ENCODE data around the gene KRTAP1-4. TPM values are rescaled to one million over a fixed set of nuclear protein-coding genes. Genes with fewer than 3 reads are reported as not detected.
"Not testable (repeated sequence)": the region's sequence is repeated elsewhere in the genome, so short reads cannot be mapped to it uniquely, and the experiment has no call there.

KRTAP1-4 gene
- polyA plus RNA-seq, 2 donors: not detected

- Histone ChIP-seq H3K27me3 (ENCODE audit: control insufficient read depth in 1 of 2, insufficient read depth in 2 of 2, low read length in 2 of 2) (no peaks in the 10 kb centered on the region), H3K4me1 (ENCODE audit: control insufficient read depth in 2 of 2, insufficient read depth in 2 of 2, low read length in 1 of 2) (no peaks in the 10 kb centered on the region), H3K4me3 (ENCODE audit: low read depth in 1 of 2, low read length in 2 of 2) (no peak overlapping the region), H3K9me3 (ENCODE audit: control insufficient read depth in 2 of 2, insufficient read depth in 1 of 2, low read depth in 1 of 2, low read length in 1 of 2) (no peaks in the 10 kb centered on the region), H3K36me3 (ENCODE audit: control insufficient read depth in 2 of 2, insufficient read depth in 2 of 2, low read length in 1 of 2) (no peaks in the 10 kb centered on the region), H3K27ac (ENCODE audit: low read depth in 2 of 2, low read length in 1 of 2) (no peak overlapping the region)
- 32 to 35% methylated on average over 4 of the region's 4 CpGs for WGBS, 2 donors
These were observed 20.7 kb downstream of the KRTAP1-4 start for GRCh38 chr17:41009301-41009760.

- H3K4me3 ChIP-seq (ENCODE audit: low read depth in 1 of 2, low read length in 2 of 2): no peak within 1 kb of the TSS
- H3K27me3 ChIP-seq (ENCODE audit: control insufficient read depth in 1 of 2, insufficient read depth in 2 of 2, low read length in 2 of 2): no peaks in the 10 kb centered on the region
- WGBS, 2 donors: 72 to 85% methylated on average over 8 of the region's 8 CpGs
- H3K36me3 ChIP-seq (ENCODE audit: control insufficient read depth in 2 of 2, insufficient read depth in 2 of 2, low read length in 1 of 2): no peaks in the 10 kb centered on the region
- no peaks in the 10 kb centered on the region for H3K4me1 ChIP-seq (ENCODE audit: control insufficient read depth in 2 of 2, insufficient read depth in 2 of 2, low read length in 1 of 2)
- no peak within 1 kb of the TSS for H3K27ac ChIP-seq (ENCODE audit: low read depth in 2 of 2, low read length in 1 of 2)
- H3K9me3 ChIP-seq (ENCODE audit: control insufficient read depth in 2 of 2, insufficient read depth in 1 of 2, low read depth in 1 of 2, low read length in 1 of 2): no peaks in the 10 kb centered on the region
These were observed 21.2 kb downstream of the KRTAP1-4 start, which contains the start of gene KRTAP3-1 for GRCh38 chr17:41008811-41009210. TSS of gene KRTAP3-1 (minus strand) at chr17:41009128. CDS start at chr17:41009074, 54 bp downstream.

- 82 to 94% methylated on average over 3 of the region's 3 CpGs for WGBS, 2 donors
These were observed 25.6 kb downstream of the KRTAP1-4 start for GRCh38 chr17:41004397-41004796.

GRCh38 chr17:41003926-41004325 lies 26.1 kb downstream of the KRTAP1-4 start:
- WGBS, 2 donors: 48 to 64% methylated on average over 4 of the region's 4 CpGs
- no peaks in the 10 kb centered on the region for H3K36me3 ChIP-seq (ENCODE audit: control insufficient read depth in 2 of 2, insufficient read depth in 2 of 2, low read length in 1 of 2)
- no peaks in the 10 kb centered on the region for H3K27me3 ChIP-seq (ENCODE audit: control insufficient read depth in 1 of 2, insufficient read depth in 2 of 2, low read length in 2 of 2)
- H3K9me3 ChIP-seq (ENCODE audit: control insufficient read depth in 2 of 2, insufficient read depth in 1 of 2, low read depth in 1 of 2, low read length in 1 of 2): no peaks in the 10 kb centered on the region
- peaks cover 0 to 2% of the 10 kb centered on the region in 2 donors for H3K4me1 ChIP-seq (ENCODE audit: control insufficient read depth in 2 of 2, insufficient read depth in 2 of 2, low read length in 1 of 2)
- H3K4me3 ChIP-seq (ENCODE audit: low read depth in 1 of 2, low read length in 2 of 2): no peak overlapping the region
- no peak overlapping the region for H3K27ac ChIP-seq (ENCODE audit: low read depth in 2 of 2, low read length in 1 of 2)

More at GRCh38 chr17:41004397-41004796, 25.6 kb downstream of the KRTAP1-4 start:
- H3K4me3 ChIP-seq (ENCODE audit: low read depth in 1 of 2, low read length in 2 of 2): no peak overlapping the region
- no peaks in the 10 kb centered on the region for H3K36me3 ChIP-seq (ENCODE audit: control insufficient read depth in 2 of 2, insufficient read depth in 2 of 2, low read length in 1 of 2)
- H3K27me3 ChIP-seq (ENCODE audit: control insufficient read depth in 1 of 2, insufficient read depth in 2 of 2, low read length in 2 of 2): no peaks in the 10 kb centered on the region
- H3K9me3 ChIP-seq (ENCODE audit: control insufficient read depth in 2 of 2, insufficient read depth in 1 of 2, low read depth in 1 of 2, low read length in 1 of 2): no peaks in the 10 kb centered on the region
- no peak overlapping the region for H3K27ac ChIP-seq (ENCODE audit: low read depth in 2 of 2, low read length in 1 of 2)
- H3K4me1 ChIP-seq (ENCODE audit: control insufficient read depth in 2 of 2, insufficient read depth in 2 of 2, low read length in 1 of 2): peaks cover 0 to 2% of the 10 kb centered on the region in 2 donors

- Histone ChIP-seq H3K4me1 (ENCODE audit: control insufficient read depth in 2 of 2, insufficient read depth in 2 of 2, low read length in 1 of 2) (peaks cover 0 to 2% of the 10 kb centered on the region in 2 donors), H3K27ac (ENCODE audit: low read depth in 2 of 2, low read length in 1 of 2) (no peak overlapping the region), H3K4me3 (ENCODE audit: low read depth in 1 of 2, low read length in 2 of 2) (no peak overlapping the region), H3K36me3 (ENCODE audit: control insufficient read depth in 2 of 2, insufficient read depth in 2 of 2, low read length in 1 of 2) (no peaks in the 10 kb centered on the region), H3K9me3 (ENCODE audit: control insufficient read depth in 2 of 2, insufficient read depth in 1 of 2, low read depth in 1 of 2, low read length in 1 of 2) (no peaks in the 10 kb centered on the region), H3K27me3 (ENCODE audit: control insufficient read depth in 1 of 2, insufficient read depth in 2 of 2, low read length in 2 of 2) (no peaks in the 10 kb centered on the region)
- 33 to 37% methylated on average over 5 of the region's 5 CpGs for WGBS, 2 donors
These were observed 27.2 kb downstream of the KRTAP1-4 start for GRCh38 chr17:41002814-41003213.

GRCh38 chr17:41001795-41002194 lies 28.2 kb downstream of the KRTAP1-4 start:
- no peaks in the 10 kb centered on the region for H3K9me3 ChIP-seq (ENCODE audit: control insufficient read depth in 2 of 2, insufficient read depth in 1 of 2, low read depth in 1 of 2, low read length in 1 of 2)
- WGBS, 2 donors: 89 to 91% methylated on average over 4 of the region's 4 CpGs
- no peaks in the 10 kb centered on the region for H3K36me3 ChIP-seq (ENCODE audit: control insufficient read depth in 2 of 2, insufficient read depth in 2 of 2, low read length in 1 of 2)
- no peak overlapping the region for H3K27ac ChIP-seq (ENCODE audit: low read depth in 2 of 2, low read length in 1 of 2)
- no peaks in the 10 kb centered on the region for H3K27me3 ChIP-seq (ENCODE audit: control insufficient read depth in 1 of 2, insufficient read depth in 2 of 2, low read length in 2 of 2)
- peaks cover 0 to 2% of the 10 kb centered on the region in 2 donors for H3K4me1 ChIP-seq (ENCODE audit: control insufficient read depth in 2 of 2, insufficient read depth in 2 of 2, low read length in 1 of 2)
- no peak overlapping the region for H3K4me3 ChIP-seq (ENCODE audit: low read depth in 1 of 2, low read length in 2 of 2)

GRCh38 chr17:40999563-40999962 lies 30.4 kb downstream of the KRTAP1-4 start, which contains the start of gene KRTAP3-2:
TSS of gene KRTAP3-2 (minus strand) at chr17:40999906. CDS start at chr17:40999853, 53 bp downstream.
- H3K4me1 ChIP-seq (ENCODE audit: control insufficient read depth in 2 of 2, insufficient read depth in 2 of 2, low read length in 1 of 2); H3K9me3 ChIP-seq (ENCODE audit: control insufficient read depth in 2 of 2, insufficient read depth in 1 of 2, low read depth in 1 of 2, low read length in 1 of 2); H3K4me3 ChIP-seq (ENCODE audit: low read depth in 1 of 2, low read length in 2 of 2); H3K36me3 ChIP-seq (ENCODE audit: control insufficient read depth in 2 of 2, insufficient read depth in 2 of 2, low read length in 1 of 2); H3K27ac ChIP-seq (ENCODE audit: low read depth in 2 of 2, low read length in 1 of 2); H3K27me3 ChIP-seq (ENCODE audit: control insufficient read depth in 1 of 2, insufficient read depth in 2 of 2, low read length in 2 of 2): not testable (repeated sequence)
- WGBS, 2 donors: 86 to 87% methylated on average over 5 to 6 of the region's 6 CpGs

GRCh38 chr17:40997361-40997760 lies 32.6 kb downstream of the KRTAP1-4 start:
- 67% methylated on average over 2 of the region's 2 CpGs for WGBS, 2 donors
- H3K27ac ChIP-seq (ENCODE audit: low read depth in 2 of 2, low read length in 1 of 2): no peak overlapping the region

GRCh38 chr17:40996829-40997228 lies 33.2 kb downstream of the KRTAP1-4 start:
- peaks cover 0 to 2% of the 10 kb centered on the region in 2 donors for H3K4me1 ChIP-seq (ENCODE audit: control insufficient read depth in 2 of 2, insufficient read depth in 2 of 2, low read length in 1 of 2)
- H3K4me3 ChIP-seq (ENCODE audit: low read depth in 1 of 2, low read length in 2 of 2): no peak overlapping the region
- H3K27ac ChIP-seq (ENCODE audit: low read depth in 2 of 2, low read length in 1 of 2): no peak overlapping the region
- 73 to 82% methylated on average over 4 of the region's 4 CpGs for WGBS, 2 donors
- no peaks in the 10 kb centered on the region for H3K9me3 ChIP-seq (ENCODE audit: control insufficient read depth in 2 of 2, insufficient read depth in 1 of 2, low read depth in 1 of 2, low read length in 1 of 2)
- no peaks in the 10 kb centered on the region for H3K36me3 ChIP-seq (ENCODE audit: control insufficient read depth in 2 of 2, insufficient read depth in 2 of 2, low read length in 1 of 2)
- H3K27me3 ChIP-seq (ENCODE audit: control insufficient read depth in 1 of 2, insufficient read depth in 2 of 2, low read length in 2 of 2): no peaks in the 10 kb centered on the region

More at GRCh38 chr17:40997361-40997760, 32.6 kb downstream of the KRTAP1-4 start:
- Histone ChIP-seq H3K36me3 (ENCODE audit: control insufficient read depth in 2 of 2, insufficient read depth in 2 of 2, low read length in 1 of 2) (no peaks in the 10 kb centered on the region), H3K27me3 (ENCODE audit: control insufficient read depth in 1 of 2, insufficient read depth in 2 of 2, low read length in 2 of 2) (no peaks in the 10 kb centered on the region), H3K4me3 (ENCODE audit: low read depth in 1 of 2, low read length in 2 of 2) (no peak overlapping the region), H3K9me3 (ENCODE audit: control insufficient read depth in 2 of 2, insufficient read depth in 1 of 2, low read depth in 1 of 2, low read length in 1 of 2) (no peaks in the 10 kb centered on the region), H3K4me1 (ENCODE audit: control insufficient read depth in 2 of 2, insufficient read depth in 2 of 2, low read length in 1 of 2) (peaks cover 0 to 2% of the 10 kb centered on the region in 2 donors)

- WGBS, 2 donors: 48 to 54% methylated on average over 1 of the region's 1 CpG
- no peak overlapping the region for H3K27ac ChIP-seq (ENCODE audit: low read depth in 2 of 2, low read length in 1 of 2)
- peaks cover 0 to 2% of the 10 kb centered on the region in 2 donors for H3K4me1 ChIP-seq (ENCODE audit: control insufficient read depth in 2 of 2, insufficient read depth in 2 of 2, low read length in 1 of 2)
- H3K9me3 ChIP-seq (ENCODE audit: control insufficient read depth in 2 of 2, insufficient read depth in 1 of 2, low read depth in 1 of 2, low read length in 1 of 2): no peaks in the 10 kb centered on the region
- H3K36me3 ChIP-seq (ENCODE audit: control insufficient read depth in 2 of 2, insufficient read depth in 2 of 2, low read length in 1 of 2): no peaks in the 10 kb centered on the region
- no peaks in the 10 kb centered on the region for H3K27me3 ChIP-seq (ENCODE audit: control insufficient read depth in 1 of 2, insufficient read depth in 2 of 2, low read length in 2 of 2)
- H3K4me3 ChIP-seq (ENCODE audit: low read depth in 1 of 2, low read length in 2 of 2): no peak overlapping the region
These were observed 34.9 kb downstream of the KRTAP1-4 start for GRCh38 chr17:40995116-40995515.

Measured in esophagus (tissue), 2 donors.